Testis (tissue), 3 donors: ENCODE data around the gene MYOM1. TPM values are rescaled to one million over a fixed set of nuclear protein-coding genes. Genes with fewer than 3 reads are reported as not detected.
"Not testable (repeated sequence)": the region's sequence is repeated elsewhere in the genome, so short reads cannot be mapped to it uniquely, and the experiment has no call there.

Experiments
- DNase-seq: peaks from one replicate; pipeline ENCODE4 v3.0.0-alpha.2; 2019
- H3K27ac ChIP-seq, 2 donors: fragments of 200-600 bp; sonication (generic); one replicate each; pipeline ENCODE4 v1.5.1; 2019
- H3K27me3 ChIP-seq: fragments of 200-600 bp; sonication (generic); one replicate; pipeline ENCODE4 v1.5.1; 2019
- H3K36me3 ChIP-seq: fragments of 200-600 bp; sonication (generic); one replicate; pipeline ENCODE4 v1.5.1; 2017; ENCODE audit warnings: low read depth; ENCODE audit errors: missing control alignments
- H3K4me1 ChIP-seq: fragments of 200-600 bp; sonication (generic); one replicate; pipeline ENCODE4 v1.5.1; 2019
- H3K4me3 ChIP-seq, 2 donors: fragments of 200-600 bp; sonication (generic); one replicate each; pipeline ENCODE4 v1.5.1; 2017 to 2019
- H3K9me3 ChIP-seq: fragments of 200-600 bp; sonication (generic); one replicate; pipeline ENCODE4 v1.5.1; 2017
- POLR2A ChIP-seq: fragments of 450-650 bp; IDR thresholded peaks from one replicate; pipeline ENCODE4 v1.6.1; 2017; ENCODE audit warnings: antibody characterized with exemption, mild to moderate bottlenecking, moderate library complexity
- WGBS, 2 donors: methylation state at CpG; one replicate each; pipeline ENCODE4 v1.1.5; 2018; 5-methylcytosine and 5-hydroxymethylcytosine counted together
- intact Hi-C: fragments of 100-400 bp; cut with DNase I; formaldehyde crosslinking; loops from one replicate; pipeline ENCODE4 v1.15.1; 2023; ENCODE audit warnings: low total_unique reads
- polyA plus RNA-seq: library from polyadenylated mRNA; stranded (reverse); fragments of 350-450 nt; fragmentation: Illumina TruSeq; extraction: RNeasy Lipid Tissue Mini Kit (QIAGEN cat#74804); gene quantifications from one replicate; pipeline ENCODE4 v1.2.3, GENCODE V29; 2014; ENCODE audit warnings: low read depth, low replicate concordance; ENCODE audit not compliant: insufficient read depth
- total RNA-seq, 2 donors: library from RNA; depleted of rRNA; stranded (reverse); fragments of >200 nt; gene quantifications; one replicate each; pipeline ENCODE4 v1.2.3, GENCODE V29; 2016
- TF ChIP-seq, protein P1 (sequence below), 3 experiments: fragments of 450-650 bp in 2 of 3; fragments of 200-600 bp in 1 of 3; sonication (generic) in 1 of 3; IDR thresholded peaks; one replicate each; pipeline ENCODE4 v1.5.1; 2016 to 2019; ENCODE audit warnings: antibody characterized with exemption in 3 of 3, mild to moderate bottlenecking in 2 of 3, moderate library complexity in 1 of 3

The MYOM1 gene
- total and polyA plus RNA-seq, 3 donors from 2014 or later = 9.1 to 19.9 (median 16.9) TPM

DNA sequence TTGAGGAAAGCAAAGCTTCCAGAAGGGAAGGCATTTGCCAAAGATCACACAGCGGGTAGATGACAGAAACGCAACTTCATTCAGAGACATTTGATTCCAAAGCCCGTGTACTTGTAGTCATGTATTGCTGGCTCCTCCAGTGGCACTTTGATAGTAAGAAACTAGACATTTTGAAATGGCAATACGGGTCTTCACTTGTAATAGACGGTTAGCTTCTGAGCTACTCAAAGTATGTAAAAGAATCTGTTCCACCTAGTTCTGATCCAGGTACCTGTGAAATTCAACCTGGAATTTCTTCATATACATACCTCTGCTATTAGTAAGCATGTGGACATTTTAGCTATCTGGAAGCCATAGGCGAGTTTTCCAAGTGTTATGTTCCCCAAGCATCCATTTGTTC is 1.7 kb upstream of the MYOM1 start:
- no peak overlapping the region for H3K4me3 ChIP-seq
- no peaks in the 10 kb centered on the region for H3K9me3 ChIP-seq
- H3K27me3 ChIP-seq = no peaks in the 10 kb centered on the region
- intact Hi-C loops = no loop called here
- DNase-seq = no peak
- peaks cover 3% of the 10 kb centered on the region for H3K4me1 ChIP-seq
- no peak overlapping the region for H3K27ac ChIP-seq
- WGBS, 2 donors = 89 to 96% methylated on average over 6 of the region's 6 CpGs
- H3K36me3 ChIP-seq = no peaks in the 10 kb centered on the region
- TF ChIP-seq POLR2A = no peak
- TF ChIP-seq, protein P1, sequence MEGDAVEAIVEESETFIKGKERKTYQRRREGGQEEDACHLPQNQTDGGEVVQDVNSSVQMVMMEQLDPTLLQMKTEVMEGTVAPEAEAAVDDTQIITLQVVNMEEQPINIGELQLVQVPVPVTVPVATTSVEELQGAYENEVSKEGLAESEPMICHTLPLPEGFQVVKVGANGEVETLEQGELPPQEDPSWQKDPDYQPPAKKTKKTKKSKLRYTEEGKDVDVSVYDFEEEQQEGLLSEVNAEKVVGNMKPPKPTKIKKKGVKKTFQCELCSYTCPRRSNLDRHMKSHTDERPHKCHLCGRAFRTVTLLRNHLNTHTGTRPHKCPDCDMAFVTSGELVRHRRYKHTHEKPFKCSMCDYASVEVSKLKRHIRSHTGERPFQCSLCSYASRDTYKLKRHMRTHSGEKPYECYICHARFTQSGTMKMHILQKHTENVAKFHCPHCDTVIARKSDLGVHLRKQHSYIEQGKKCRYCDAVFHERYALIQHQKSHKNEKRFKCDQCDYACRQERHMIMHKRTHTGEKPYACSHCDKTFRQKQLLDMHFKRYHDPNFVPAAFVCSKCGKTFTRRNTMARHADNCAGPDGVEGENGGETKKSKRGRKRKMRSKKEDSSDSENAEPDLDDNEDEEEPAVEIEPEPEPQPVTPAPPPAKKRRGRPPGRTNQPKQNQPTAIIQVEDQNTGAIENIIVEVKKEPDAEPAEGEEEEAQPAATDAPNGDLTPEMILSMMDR (IDR thresholded peaks at IDR 0.05) = no peak

DNA sequence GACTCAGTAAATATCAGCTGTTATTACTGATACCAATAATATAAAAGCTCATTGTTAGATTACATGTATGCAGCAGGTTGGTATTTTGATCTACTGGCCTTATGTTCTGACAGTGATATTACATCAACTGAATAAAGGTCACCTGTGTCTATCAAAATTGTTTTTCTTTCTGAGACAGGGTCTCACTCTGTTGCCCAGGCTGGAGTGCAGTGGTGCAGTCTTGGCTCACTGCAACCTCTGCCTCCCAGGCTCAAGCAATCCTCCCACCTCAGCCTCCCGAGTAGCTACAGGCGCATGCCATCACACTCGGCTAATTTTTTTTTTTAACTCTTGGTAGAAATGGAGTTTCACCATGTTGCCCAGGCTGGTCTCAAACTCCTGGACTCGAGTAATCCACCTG is 1.1 kb upstream of the MYOM1 start:
- DNase-seq, H3K27me3 ChIP-seq, intact Hi-C loops, H3K36me3 ChIP-seq, H3K4me1 ChIP-seq, H3K27ac ChIP-seq, H3K9me3 ChIP-seq, H3K4me3 ChIP-seq: not testable (repeated sequence)
- WGBS, 2 donors = 82% methylated on average over 4 of the region's 4 CpGs

DNA sequence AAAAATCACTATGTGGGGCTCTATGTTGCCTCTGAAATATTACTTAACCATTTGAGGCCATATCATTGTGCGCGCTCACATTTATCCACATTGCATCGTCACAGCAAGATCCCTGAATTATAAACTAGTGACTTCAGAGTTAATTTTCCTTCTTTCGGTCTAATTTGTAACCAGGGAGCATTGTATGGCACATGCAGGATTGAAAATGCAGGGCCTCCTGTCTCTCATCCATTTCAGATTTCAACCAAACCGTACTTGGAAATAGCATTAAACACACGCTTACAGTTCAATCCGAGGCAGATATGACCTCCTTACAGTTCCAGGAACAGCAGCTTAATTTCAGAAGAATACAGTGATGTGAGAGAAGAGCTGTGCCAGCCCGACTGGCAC is 532 bp downstream of the MYOM1 start:
- 79 to 80% methylated on average over 8 of the region's 8 CpGs for WGBS, 2 donors
- intact Hi-C loops = no loop called here
- Histone ChIP-seq H3K4me1 (peaks cover 3% of the 10 kb centered on the region), H3K36me3 (no peaks in the 10 kb centered on the region), H3K4me3 (no peak overlapping the region), H3K9me3 (no peaks in the 10 kb centered on the region), H3K27me3 (no peaks in the 10 kb centered on the region), H3K27ac (peak overlapping the region in 1 of 2 donors; percentile 18)
- DNase-seq = no peak
- TF ChIP-seq, protein P1 (IDR thresholded peaks at IDR 0.05) = no peak
- TF ChIP-seq POLR2A = no peak

DNA sequence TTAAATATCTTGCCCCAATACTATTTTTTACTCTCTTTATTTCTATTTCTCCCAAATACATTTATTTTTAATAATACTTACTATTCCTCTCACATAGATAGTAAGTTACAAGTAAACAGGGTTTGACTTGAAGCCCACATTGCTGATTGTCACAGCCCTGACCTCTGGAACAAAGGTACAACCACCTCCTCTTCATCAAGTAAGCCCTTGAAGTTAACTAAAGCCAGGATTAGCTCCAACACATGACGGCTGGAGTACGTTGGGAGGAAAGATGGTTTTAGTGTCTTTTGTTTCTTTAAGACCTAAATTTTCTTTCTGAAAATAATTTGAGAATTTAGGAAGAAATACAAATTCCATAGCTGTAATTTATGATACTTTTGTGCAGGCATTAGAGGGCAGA is 949 bp downstream of the MYOM1 start:
- Histone ChIP-seq H3K27ac (no peak overlapping the region), H3K36me3 (no peaks in the 10 kb centered on the region), H3K4me1 (peaks cover 3% of the 10 kb centered on the region), H3K9me3 (no peaks in the 10 kb centered on the region), H3K27me3 (no peaks in the 10 kb centered on the region), H3K4me3 (no peak overlapping the region)
- DNase-seq = no peak
- intact Hi-C loops = no loop called here
- WGBS, 2 donors = 61 to 66% methylated on average over 2 of the region's 2 CpGs
- TF ChIP-seq POLR2A = no peak
- TF ChIP-seq, protein P1 (IDR thresholded peaks at IDR 0.05) = no peak

DNA sequence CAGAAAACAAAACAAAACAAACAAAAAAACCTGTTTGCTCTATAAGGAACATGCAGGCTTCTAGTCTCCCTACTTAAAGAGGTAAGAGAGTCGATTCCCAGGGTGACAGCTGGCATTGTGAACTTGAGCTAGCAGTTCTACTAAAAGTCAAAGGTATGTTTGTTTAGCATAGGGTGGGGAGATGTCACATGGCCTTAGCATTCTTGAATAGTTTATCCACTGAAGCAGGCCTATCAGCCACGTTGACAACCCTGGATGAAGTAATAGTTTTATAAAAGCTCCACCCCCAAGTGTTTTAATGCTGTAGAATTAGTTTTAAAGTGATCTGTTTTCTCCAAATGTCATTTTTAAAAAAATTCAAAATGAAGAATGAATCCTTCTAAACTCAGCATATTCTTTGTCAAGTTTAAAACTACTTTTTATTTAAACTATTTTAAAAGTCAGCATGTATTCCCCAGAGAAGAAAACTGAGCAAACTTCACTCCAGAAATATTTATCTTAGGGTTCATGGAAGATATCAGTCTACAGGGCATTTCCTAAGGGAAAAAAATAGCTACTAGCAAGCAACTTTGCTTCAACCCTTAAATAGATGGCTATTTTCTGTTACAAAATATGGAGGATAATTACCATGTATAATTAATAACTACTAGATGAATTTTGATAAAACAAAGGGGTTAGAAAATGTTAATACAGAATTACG is 1.7 kb downstream of the MYOM1 start:
- intact Hi-C loops = no loop called here
- no peaks in the 10 kb centered on the region for H3K36me3 ChIP-seq
- DNase-seq = no peak
- TF ChIP-seq, protein P1 (IDR thresholded peaks at IDR 0.05) = no peak
- no peak for TF ChIP-seq POLR2A
- no peak overlapping the region for H3K4me3 ChIP-seq
- no peaks in the 10 kb centered on the region for H3K27me3 ChIP-seq
- WGBS, 2 donors = 53 to 57% methylated on average over 3 of the region's 3 CpGs
- peaks cover 3% of the 10 kb centered on the region for H3K4me1 ChIP-seq
- H3K9me3 ChIP-seq = no peaks in the 10 kb centered on the region
- no peak overlapping the region for H3K27ac ChIP-seq
